Gastrocnemius medialis (tissue), 4 donors: Measurements from ENCODE around the gene ALCAM. TPM values are rescaled to one million over a fixed set of nuclear protein-coding genes. Genes with fewer than 3 reads are reported as not detected.

Experiments
- ATAC-seq, 2 donors: fragments of 150-250 bp; one replicate each; pipeline ENCODE4 v1.9.1; 2016
- DNase-seq, 2 donors: peaks; one replicate each; pipeline ENCODE4 v3.0.0-alpha.2; 2019
- H3K27ac ChIP-seq, 4 donors: fragments of 200-600 bp; sonication (generic); 1 replicate in 1 of 4; 2 replicates in 3 of 4; pipeline ENCODE4 v1.5.1; 2016 to 2018; ENCODE audit warnings: mild to moderate bottlenecking in 2 of 4, moderate library complexity in 1 of 4
- H3K27me3 ChIP-seq, 3 donors: fragments of 200-600 bp; sonication (generic) in 2 of 3; 1 replicate in 1 of 3; 2 replicates in 2 of 3; pipeline versions ENCODE4 v1.5.1 to v1.6.0; 2016 to 2019; ENCODE audit warnings: mild to moderate bottlenecking in 1 of 3, moderate library complexity in 1 of 3
- H3K36me3 ChIP-seq, 2 donors: fragments of 200-600 bp; sonication (generic) in 1 of 2; one replicate each; pipeline ENCODE4 v1.5.1; 2017 to 2018
- H3K4me1 ChIP-seq, 2 donors: fragments of 200-600 bp; sonication (generic) in 1 of 2; one replicate each; pipeline ENCODE4 v1.5.1; 2016 to 2017; ENCODE audit warnings: mild to moderate bottlenecking in 2 of 2
- H3K4me3 ChIP-seq, 4 donors: fragments of 200-600 bp; sonication (generic) in 3 of 4; 1 replicate in 1 of 4; 2 replicates in 3 of 4; pipeline ENCODE4 v1.5.1; 2016 to 2019; ENCODE audit warnings: mild to moderate bottlenecking in 2 of 4
- H3K9me3 ChIP-seq, 3 donors: fragments of 200-600 bp; sonication (generic) in 2 of 3; 1 replicate in 1 of 3; 2 replicates in 2 of 3; pipeline ENCODE4 v1.5.1; 2016 to 2019
- CTCF ChIP-seq, 5 experiments: fragments of 450-650 bp in 3 of 5; fragments of 200-600 bp in 2 of 5; sonication (generic) in 2 of 5; IDR thresholded peaks in 4 of 5; conservative IDR thresholded peaks in 1 of 5; 1 replicate in 4 of 5; 2 replicates in 1 of 5; pipeline ENCODE4 v1.5.1; 2016 to 2019; ENCODE audit warnings: antibody characterized with exemption in 5 of 5, mild to moderate bottlenecking in 3 of 5, moderate library complexity in 3 of 5
- POLR2A ChIP-seq, 2 donors: fragments of 450-650 bp; IDR thresholded peaks; one replicate each; pipeline ENCODE4 v1.6.1; 2017; ENCODE audit warnings: antibody characterized with exemption in 2 of 2, mild to moderate bottlenecking in 2 of 2, moderate library complexity in 2 of 2
- in situ Hi-C, 4 donors: fragments of 200-750 bp; cut with MboI; loops; one replicate each; pipeline versions ENCODE4 v1.15.0 to v1.8.0; 2017; ENCODE audit warnings: low sequenced_read_pairs in 4 of 4
- intact Hi-C: fragments of 100-400 bp; cut with DNase I; formaldehyde crosslinking; loops from one replicate; pipeline ENCODE4 v1.15.1; 2023; ENCODE audit warnings: low total_unique reads
- total RNA-seq, 4 donors: library from RNA; depleted of rRNA; stranded (reverse); fragments of >200 nt; gene quantifications; one replicate each; pipeline versions ENCODE4 v1.1.0 to v1.2.3, GENCODE V29; 2016

ALCAM gene
- total RNA-seq, 4 donors from 2014 or later = 0.82 to 3.5 (median 1.6) TPM

GRCh38 chr3:105559856-105560255, 193.1 kb downstream of the ALCAM start:
- in situ Hi-C loops (no loop called here), intact Hi-C loops (no loop called here)
- no peak for DNase-seq
- H3K9me3 ChIP-seq = no peaks in the 10 kb centered on the region
- no peak for TF ChIP-seq POLR2A (IDR thresholded peaks at IDR 0.05)
- no peaks in the 10 kb centered on the region for H3K27me3 ChIP-seq
- H3K27ac ChIP-seq = no peak overlapping the region
- no peaks in the 10 kb centered on the region for H3K4me1 ChIP-seq
- no peak for ATAC-seq
- H3K36me3 ChIP-seq = no peaks in the 10 kb centered on the region
- no peak overlapping the region for H3K4me3 ChIP-seq

- no peaks in the 10 kb centered on the region for H3K36me3 ChIP-seq
- TF ChIP-seq CTCF (IDR thresholded peaks at IDR 0.05 in 4 of 5, conservative IDR thresholded peaks at IDR 0.05 in 1 of 5) (no peak), POLR2A (IDR thresholded peaks at IDR 0.05) (no peak)
- DNase-seq (no peak), ATAC-seq (no peak)
- H3K4me3 ChIP-seq = no peak overlapping the region
- H3K27me3 ChIP-seq = no peaks in the 10 kb centered on the region
- no peaks in the 10 kb centered on the region for H3K4me1 ChIP-seq
- in situ Hi-C loops = no loop called here
- no peaks in the 10 kb centered on the region for H3K9me3 ChIP-seq
- intact Hi-C loops = no loop called here
- H3K27ac ChIP-seq = no peak overlapping the region
Observed at GRCh38 chr3:105561876-105562275, 195.2 kb downstream of the ALCAM start.

GRCh38 chr3:105564546-105565288, 198.0 kb downstream of the ALCAM start:
- ATAC-seq = no peak
- intact Hi-C loops = no loop called here
- in situ Hi-C loops = no loop called here

GRCh38 chr3:105571005-105571404, 204.3 kb downstream of the ALCAM start:
- no peak for ATAC-seq

More at GRCh38 chr3:105564546-105565288, 198.0 kb downstream of the ALCAM start:
- no peak for DNase-seq
- H3K4me3 ChIP-seq = no peak overlapping the region
- H3K4me1 ChIP-seq = no peaks in the 10 kb centered on the region
- no peaks in the 10 kb centered on the region for H3K9me3 ChIP-seq
- H3K36me3 ChIP-seq = no peaks in the 10 kb centered on the region
- no peak for TF ChIP-seq CTCF (IDR thresholded peaks at IDR 0.05 in 4 of 5, conservative IDR thresholded peaks at IDR 0.05 in 1 of 5)
- no peak for TF ChIP-seq POLR2A (IDR thresholded peaks at IDR 0.05)
- no peak overlapping the region for H3K27ac ChIP-seq
- no peaks in the 10 kb centered on the region for H3K27me3 ChIP-seq

GRCh38 chr3:105572501-105572900, 205.8 kb downstream of the ALCAM start:
- no peak overlapping the region for H3K27ac ChIP-seq
- in situ Hi-C loops (no loop called here), intact Hi-C loops (no loop called here)
- H3K9me3 ChIP-seq = no peaks in the 10 kb centered on the region
- ATAC-seq (no peak), DNase-seq (no peak)
- no peak for TF ChIP-seq POLR2A (IDR thresholded peaks at IDR 0.05)
- TF ChIP-seq CTCF (IDR thresholded peaks at IDR 0.05 in 4 of 5, conservative IDR thresholded peaks at IDR 0.05 in 1 of 5) = no peak
- H3K27me3 ChIP-seq = no peaks in the 10 kb centered on the region
- H3K4me1 ChIP-seq = no peaks in the 10 kb centered on the region
- H3K4me3 ChIP-seq = no peak overlapping the region
- no peaks in the 10 kb centered on the region for H3K36me3 ChIP-seq

More at GRCh38 chr3:105571005-105571404, 204.3 kb downstream of the ALCAM start:
- Histone ChIP-seq H3K27ac (no peak overlapping the region), H3K4me3 (no peak overlapping the region), H3K36me3 (no peaks in the 10 kb centered on the region), H3K9me3 (no peaks in the 10 kb centered on the region), H3K27me3 (no peaks in the 10 kb centered on the region), H3K4me1 (no peaks in the 10 kb centered on the region)
- intact Hi-C loops = no loop called here
- no peak for TF ChIP-seq POLR2A (IDR thresholded peaks at IDR 0.05)
- no peak for TF ChIP-seq CTCF (IDR thresholded peaks at IDR 0.05 in 4 of 5, conservative IDR thresholded peaks at IDR 0.05 in 1 of 5)
- in situ Hi-C loops = no loop called here
- DNase-seq = no peak
